ENCODE measurements around the gene SFT2D3. TPM values are rescaled to one million over a fixed set of nuclear protein-coding genes. Genes with fewer than 3 reads are reported as not detected.

Gene SFT2D3
- total RNA-seq, 1 experiment from 2014 or later: 7.6 TPM

- Histone ChIP-seq H3K36me3 (ENCODE audit: insufficient read depth, low read length, poor library complexity, severe bottlenecking) (peaks cover 47% of the 10 kb centered on the region), H3K9me3 (ENCODE audit: low read depth, low read length, poor library complexity, severe bottlenecking) (no peaks in the 10 kb centered on the region), H3K4me3 (ENCODE audit: low read depth, low read length, poor library complexity, severe bottlenecking) (no peak overlapping the region), H3K27ac (ENCODE audit: low read depth, low read length, poor library complexity, severe bottlenecking) (peak overlapping the region; percentile 1), H3K4me1 (ENCODE audit: insufficient read depth, low read length, poor library complexity, severe bottlenecking) (peaks cover 24% of the 10 kb centered on the region), H3K27me3 (replicated peaks; ENCODE audit: insufficient read depth, low read depth, low read length, poor library complexity) (no peaks in the 10 kb centered on the region)
- CTCF ChIA-PET: no interaction called here
- POLR2A ChIA-PET (ENCODE audit: low non-redundant PET): no interaction called here
- BruUV-seq (replicated peaks): no TSS peak
- no peak for DNase-seq (ENCODE audit: low spot score)
- TF ChIP-seq CTCF (conservative IDR thresholded peaks at IDR 0.05; ENCODE audit: low read depth, low read length) (no peak), EZH2 (IDR thresholded peaks at IDR 0.05; ENCODE audit: borderline replicate concordance, low read depth, low read length, poor library complexity, severe bottlenecking) (no peak)
- intact Hi-C loops (cut with micrococcal nuclease; ENCODE audit: unreplicated experiment): loop anchor here (5.0 kb wide), 1 partner anchor 107 kb away; the partner anchor contains the start of gene WDR33
Measured at GRCh38 chr2:127704641-127705390, 3.5 kb downstream of the SFT2D3 start.

GRCh38 chr2:127705391-127706065 lies 4.2 kb downstream of the SFT2D3 start:
- Histone ChIP-seq H3K36me3 (ENCODE audit: insufficient read depth, low read length, poor library complexity, severe bottlenecking) (peaks cover 52% of the 10 kb centered on the region), H3K9me3 (ENCODE audit: low read depth, low read length, poor library complexity, severe bottlenecking) (no peaks in the 10 kb centered on the region), H3K27me3 (replicated peaks; ENCODE audit: insufficient read depth, low read depth, low read length, poor library complexity) (no peaks in the 10 kb centered on the region), H3K4me3 (ENCODE audit: low read depth, low read length, poor library complexity, severe bottlenecking) (no peak overlapping the region), H3K4me1 (ENCODE audit: insufficient read depth, low read length, poor library complexity, severe bottlenecking) (peaks cover 23% of the 10 kb centered on the region), H3K27ac (ENCODE audit: low read depth, low read length, poor library complexity, severe bottlenecking) (no peak overlapping the region)
- no peak for TF ChIP-seq CTCF (conservative IDR thresholded peaks at IDR 0.05; ENCODE audit: low read depth, low read length)
- intact Hi-C loops (cut with micrococcal nuclease; ENCODE audit: unreplicated experiment): no loop called here
- CTCF ChIA-PET: no interaction called here
- POLR2A ChIA-PET (ENCODE audit: low non-redundant PET): no interaction called here
- BruUV-seq (replicated peaks): no TSS peak
- DNase-seq (ENCODE audit: low spot score): no peak

- CTCF ChIA-PET: no interaction called here
- Histone ChIP-seq H3K27ac (ENCODE audit: low read depth, low read length, poor library complexity, severe bottlenecking) (no peak overlapping the region), H3K9me3 (ENCODE audit: low read depth, low read length, poor library complexity, severe bottlenecking) (no peaks in the 10 kb centered on the region), H3K36me3 (ENCODE audit: insufficient read depth, low read length, poor library complexity, severe bottlenecking) (peaks cover 52% of the 10 kb centered on the region), H3K4me1 (ENCODE audit: insufficient read depth, low read length, poor library complexity, severe bottlenecking) (peaks cover 18% of the 10 kb centered on the region), H3K27me3 (replicated peaks; ENCODE audit: insufficient read depth, low read depth, low read length, poor library complexity) (no peaks in the 10 kb centered on the region), H3K4me3 (ENCODE audit: low read depth, low read length, poor library complexity, severe bottlenecking) (no peak overlapping the region)
- POLR2A ChIA-PET (ENCODE audit: low non-redundant PET): interaction anchor here (0.6 kb wide), 1 partner anchor 303 kb away, joined by 8 read pairs; no protein-coding TSS in a partner anchor
- intact Hi-C loops (cut with micrococcal nuclease; ENCODE audit: unreplicated experiment): no loop called here
- TF ChIP-seq CTCF (conservative IDR thresholded peaks at IDR 0.05; ENCODE audit: low read depth, low read length): no peak
- no peak for TF ChIP-seq EZH2 (IDR thresholded peaks at IDR 0.05; ENCODE audit: borderline replicate concordance, low read depth, low read length, poor library complexity, severe bottlenecking)
- BruUV-seq (replicated peaks): no TSS peak
- no peak for DNase-seq (ENCODE audit: low spot score)
Measured at GRCh38 chr2:127706215-127706990, 5.1 kb downstream of the SFT2D3 start.
